ENCODE measurements around the gene CRTC1. TPM values are rescaled to one million over a fixed set of nuclear protein-coding genes. Genes with fewer than 3 reads are reported as not detected.

Gene CRTC1
- total RNA-seq, 2 donors from 2014 or later: 4.0 to 5.8 TPM

DNA sequence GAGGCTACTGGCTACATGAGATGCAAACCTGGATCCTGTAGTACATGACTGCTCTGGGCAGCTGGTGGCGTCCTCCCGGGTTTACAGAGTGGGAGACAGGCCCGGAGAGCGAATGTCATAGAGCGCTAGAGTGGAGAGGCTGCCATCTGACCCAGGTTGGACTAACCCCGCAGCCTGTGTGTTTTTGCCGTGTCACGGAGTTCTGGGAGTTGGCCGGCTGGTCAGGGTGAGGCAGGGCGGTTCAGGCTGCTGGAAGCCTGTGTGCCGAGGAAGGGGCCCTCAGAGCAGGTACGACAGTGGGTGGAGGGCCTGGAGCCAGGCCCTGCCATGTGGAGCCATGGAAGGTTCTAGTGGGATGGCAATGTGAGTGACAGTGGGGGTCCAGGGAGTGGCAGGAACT lies 12.5 kb downstream of the CRTC1 start:
- no peak overlapping the region for H3K27ac ChIP-seq
- TF ChIP-seq, protein P1, sequence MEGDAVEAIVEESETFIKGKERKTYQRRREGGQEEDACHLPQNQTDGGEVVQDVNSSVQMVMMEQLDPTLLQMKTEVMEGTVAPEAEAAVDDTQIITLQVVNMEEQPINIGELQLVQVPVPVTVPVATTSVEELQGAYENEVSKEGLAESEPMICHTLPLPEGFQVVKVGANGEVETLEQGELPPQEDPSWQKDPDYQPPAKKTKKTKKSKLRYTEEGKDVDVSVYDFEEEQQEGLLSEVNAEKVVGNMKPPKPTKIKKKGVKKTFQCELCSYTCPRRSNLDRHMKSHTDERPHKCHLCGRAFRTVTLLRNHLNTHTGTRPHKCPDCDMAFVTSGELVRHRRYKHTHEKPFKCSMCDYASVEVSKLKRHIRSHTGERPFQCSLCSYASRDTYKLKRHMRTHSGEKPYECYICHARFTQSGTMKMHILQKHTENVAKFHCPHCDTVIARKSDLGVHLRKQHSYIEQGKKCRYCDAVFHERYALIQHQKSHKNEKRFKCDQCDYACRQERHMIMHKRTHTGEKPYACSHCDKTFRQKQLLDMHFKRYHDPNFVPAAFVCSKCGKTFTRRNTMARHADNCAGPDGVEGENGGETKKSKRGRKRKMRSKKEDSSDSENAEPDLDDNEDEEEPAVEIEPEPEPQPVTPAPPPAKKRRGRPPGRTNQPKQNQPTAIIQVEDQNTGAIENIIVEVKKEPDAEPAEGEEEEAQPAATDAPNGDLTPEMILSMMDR (IDR thresholded peaks at IDR 0.05): no peak
- H3K4me3 ChIP-seq: no peak overlapping the region
- H3K36me3 ChIP-seq: no peaks in the 10 kb centered on the region
- H3K4me1 ChIP-seq: peaks cover 0 to 16% of the 10 kb centered on the region in 2 donors
- no peaks in the 10 kb centered on the region for H3K27me3 ChIP-seq
- DNase-seq (ENCODE audit: low spot score): no peak
- H3K9me3 ChIP-seq: no peaks in the 10 kb centered on the region

- DNase-seq (ENCODE audit: low spot score): no peak
- Histone ChIP-seq H3K27ac (no peak overlapping the region), H3K27me3 (no peaks in the 10 kb centered on the region), H3K36me3 (no peaks in the 10 kb centered on the region), H3K4me1 (peaks cover 0 to 20% of the 10 kb centered on the region in 2 donors), H3K9me3 (no peaks in the 10 kb centered on the region), H3K4me3 (no peak overlapping the region)
- TF ChIP-seq, protein P1 (IDR thresholded peaks at IDR 0.05): no peak
These were observed 14.2 kb downstream of the CRTC1 start for GRCh38 chr19:18697680-18698079.

DNA sequence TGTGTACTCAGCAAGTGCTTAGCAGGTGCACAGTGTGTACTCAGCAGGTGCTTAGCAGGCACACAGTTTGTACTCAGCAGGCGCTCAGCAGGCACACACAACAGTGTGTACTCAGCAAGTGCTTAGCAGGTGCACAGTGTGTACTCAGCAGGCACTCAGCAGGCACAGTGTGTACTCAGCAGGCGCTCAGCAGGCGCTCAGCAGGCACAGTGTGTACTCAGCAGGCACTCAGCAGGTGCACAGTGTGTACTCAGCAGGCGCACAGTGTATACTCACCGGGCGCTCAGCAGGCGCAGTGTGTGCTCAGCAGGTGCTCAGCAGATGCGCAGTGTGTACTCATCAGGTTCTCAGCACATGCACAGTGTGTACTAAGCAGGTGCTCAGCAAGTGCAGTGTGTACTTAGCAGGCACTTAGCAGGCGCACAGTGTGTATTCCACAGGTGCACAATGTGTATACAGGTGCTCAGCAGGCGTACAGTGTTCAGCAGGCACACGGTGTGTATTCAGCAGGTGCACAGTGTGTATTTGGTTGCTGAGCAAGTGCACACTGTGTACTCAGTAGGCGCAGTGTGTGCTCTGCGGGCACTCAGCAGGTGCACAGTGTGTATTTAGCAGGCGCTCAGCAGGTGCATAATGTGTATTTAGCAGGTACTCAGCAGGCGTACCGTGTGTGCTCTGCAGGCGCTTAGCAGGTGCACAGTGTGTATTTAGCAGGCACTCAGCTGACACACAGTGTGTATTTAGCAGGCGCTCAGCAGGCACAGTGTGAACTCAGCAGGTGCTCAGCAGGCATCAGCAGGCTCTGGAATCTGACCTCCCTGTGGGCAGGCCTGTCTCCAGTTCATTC lies 15.1 kb downstream of the CRTC1 start:
- TF ChIP-seq, protein P1 (IDR thresholded peaks at IDR 0.05): no peak
- no peak overlapping the region for H3K4me3 ChIP-seq
- no peak for DNase-seq (ENCODE audit: low spot score)

DNA sequence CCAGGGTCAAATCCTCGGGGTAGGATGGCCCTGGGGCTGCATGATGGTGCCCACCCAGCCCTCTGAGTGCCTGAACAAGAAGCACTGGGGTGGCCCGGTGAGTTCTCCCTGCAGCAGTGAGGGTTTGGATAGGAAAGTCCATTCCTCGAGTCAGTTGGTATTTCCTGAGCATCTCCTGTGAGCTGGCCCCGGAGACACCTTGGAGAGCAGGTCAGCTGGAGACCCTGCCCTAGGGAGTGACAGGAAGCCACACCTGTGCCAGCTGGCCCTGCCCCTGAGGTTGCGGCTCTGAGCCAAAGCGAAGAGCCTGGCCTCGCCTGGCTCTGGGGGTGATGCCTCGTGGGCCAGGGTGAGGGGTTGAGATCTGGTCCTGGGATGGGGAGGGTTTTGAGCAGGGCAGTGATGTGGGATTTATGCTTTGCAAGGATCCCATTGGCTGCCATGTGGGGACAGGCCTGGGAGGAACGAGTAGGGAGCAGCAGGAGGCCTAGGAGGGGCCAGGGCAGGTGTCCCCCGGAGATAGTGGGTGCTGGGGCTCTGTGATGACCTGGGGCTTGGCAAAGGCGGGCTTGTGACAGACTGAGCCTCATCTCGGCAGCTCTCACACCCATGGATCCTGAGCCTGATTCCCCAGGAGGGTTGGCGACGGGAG lies 16.0 kb downstream of the CRTC1 start:
- TF ChIP-seq, protein P1 (IDR thresholded peaks at IDR 0.05): no peak
- Histone ChIP-seq H3K4me1 (peaks cover 0 to 20% of the 10 kb centered on the region in 2 donors), H3K9me3 (no peaks in the 10 kb centered on the region), H3K27me3 (no peaks in the 10 kb centered on the region), H3K36me3 (no peaks in the 10 kb centered on the region), H3K27ac (no peak overlapping the region), H3K4me3 (no peak overlapping the region)
- DNase-seq (ENCODE audit: low spot score): no peak

More for the DNA sequence above, 15.1 kb downstream of the CRTC1 start:
- H3K27ac ChIP-seq: no peak overlapping the region
- H3K36me3 ChIP-seq: no peaks in the 10 kb centered on the region
- H3K27me3 ChIP-seq: no peaks in the 10 kb centered on the region
- peaks cover 0 to 20% of the 10 kb centered on the region in 2 donors for H3K4me1 ChIP-seq
- no peaks in the 10 kb centered on the region for H3K9me3 ChIP-seq

DNA sequence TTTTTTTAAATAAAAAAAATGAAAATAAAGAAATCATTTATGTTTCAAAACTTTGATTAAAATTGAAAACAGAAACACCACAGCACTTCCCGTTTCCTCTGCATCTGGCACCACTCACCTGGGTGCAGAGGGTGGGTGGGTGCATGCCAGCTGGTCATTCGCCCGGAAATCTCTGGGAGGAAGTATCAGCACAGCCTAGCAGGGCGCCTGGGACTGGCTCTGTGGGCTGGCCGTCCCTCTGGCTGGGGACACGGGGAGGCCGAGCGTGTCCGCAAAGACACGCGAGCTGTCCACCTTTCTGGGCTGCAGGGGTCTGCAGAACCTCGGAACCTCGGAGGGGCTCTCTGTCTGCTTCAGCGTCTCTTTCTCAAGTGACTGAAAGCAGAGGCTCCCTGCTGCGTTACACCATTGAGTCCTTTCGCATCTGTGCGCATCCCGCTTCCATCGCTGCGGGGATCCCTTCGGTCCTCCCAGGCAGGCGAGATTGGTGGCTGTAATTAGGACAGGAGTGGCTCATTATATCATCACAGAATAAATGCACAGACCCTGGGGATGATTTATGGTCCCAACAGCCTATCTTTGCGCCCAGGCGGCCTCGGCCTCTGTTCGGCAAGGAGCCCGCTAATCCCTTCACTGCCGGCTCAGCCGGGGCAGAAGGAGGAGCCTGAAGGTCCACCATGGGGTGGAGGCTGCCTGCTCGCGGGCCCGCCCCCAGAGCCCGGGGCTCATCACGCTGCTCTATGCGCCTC lies 17.2 kb downstream of the CRTC1 start:
- Histone ChIP-seq H3K4me1 (peaks cover 0 to 20% of the 10 kb centered on the region in 2 donors), H3K36me3 (no peaks in the 10 kb centered on the region), H3K9me3 (no peaks in the 10 kb centered on the region), H3K4me3 (peak overlapping the region; percentile 28 to 50), H3K27me3 (no peaks in the 10 kb centered on the region), H3K27ac (peak overlapping the region; percentile 51 to 58)
- TF ChIP-seq, protein P1 (IDR thresholded peaks at IDR 0.05): no peak
- DNase-seq (ENCODE audit: low spot score): peak; percentile 76
